H1 (cell line): Measurements from ENCODE around the gene RAB36. TPM values are rescaled to one million over a fixed set of nuclear protein-coding genes. Genes with fewer than 3 reads are reported as not detected.

Experiments used
- CTCF ChIA-PET: fragments of 300-600 bp; sonication (Branson Sonifier 250); formaldehyde crosslinking; loops from one replicate; lab custom pipeline; 2021; ENCODE audit not compliant: partially characterized antibody; lab: Charles Lee
- POLR2A ChIA-PET: fragments of 300-600 bp; sonication (Branson Sonifier 250); formaldehyde crosslinking; loops from one replicate; lab custom pipeline; 2021; ENCODE audit warnings: inconsistent platforms; ENCODE audit not compliant: partially characterized antibody; lab: Charles Lee
- DNase-seq, 2 experiments: peaks; one replicate each; pipeline versions ENCODE4 v3.0.0 to v3.0.0-alpha.2; 2010 to 2022; ENCODE audit warnings: low spot score in 2 of 2, low read depth in 1 of 2, mixed read lengths in 1 of 2
- FAIRE-seq: peaks from 2 replicates; lab custom pipeline; 2011; peaks lifted over from hg19 to GRCh38; lab: Jason Lieb, UNC
- H2AFZ ChIP-seq: 2 replicates; pipeline ENCODE4 v1.8.1; 2012; ENCODE audit warnings: low read length, inconsistent platforms
- H2AK5ac ChIP-seq: 2 replicates; pipeline ENCODE4 v1.6.1; 2013; ENCODE audit warnings: low read depth, low read length
- H2BK120ac ChIP-seq: replicated peaks from 2 replicates; pipeline ENCODE3; 2013; ENCODE audit warnings: low read depth, low read length, inconsistent platforms
- H2BK12ac ChIP-seq: 2 replicates; pipeline ENCODE4 v1.6.1; 2013; ENCODE audit warnings: low read depth, low read length
- H2BK15ac ChIP-seq: 2 replicates; pipeline ENCODE4 v1.6.1; 2013; ENCODE audit warnings: low read length
- H2BK20ac ChIP-seq: 2 replicates; pipeline ENCODE4 v1.6.1; 2013; ENCODE audit warnings: low read length
- H2BK5ac ChIP-seq: 2 replicates; pipeline ENCODE4 v1.6.1; 2013; ENCODE audit warnings: low read depth, low read length
- H3K14ac ChIP-seq: 2 replicates; pipeline ENCODE4 v1.6.1; 2013; ENCODE audit warnings: inconsistent platforms; ENCODE audit not compliant: insufficient read length
- H3K18ac ChIP-seq: 2 replicates; pipeline ENCODE4 v1.6.1; 2013; ENCODE audit warnings: low read length; ENCODE audit errors: extremely low read depth
- H3K23ac ChIP-seq: 2 replicates; pipeline ENCODE4 v1.6.1; 2013; ENCODE audit warnings: inconsistent platforms; ENCODE audit not compliant: insufficient read length
- H3K23me2 ChIP-seq: 2 replicates; pipeline ENCODE4 v1.6.1; 2013; ENCODE audit warnings: low read depth, low read length
- H3K27ac ChIP-seq: 2 replicates; pipeline ENCODE4 v1.6.1; 2011; ENCODE audit warnings: low read depth, low read length, inconsistent platforms
- H3K27me3 ChIP-seq, 4 experiments: replicated peaks in 1 of 4; 1 replicate in 1 of 4; 2 replicates in 3 of 4; pipeline versions ENCODE4 v1.6.1 to v1.8.1; 2011 to 2013; ENCODE audit warnings: low read length in 3 of 4, mild to moderate bottlenecking in 3 of 4, inconsistent platforms in 2 of 4, mixed read lengths in 2 of 4, moderate library complexity in 1 of 4; ENCODE audit not compliant: control insufficient read depth in 3 of 4, insufficient read depth in 3 of 4; ENCODE audit errors: extremely low read depth in 1 of 4
- H3K36me3 ChIP-seq, 4 experiments: 2 replicates each; pipeline versions ENCODE4 v1.6.1 to v1.8.1; 2011 to 2013; ENCODE audit warnings: mild to moderate bottlenecking in 4 of 4, low read length in 3 of 4, moderate library complexity in 2 of 4, control low read depth in 1 of 4, inconsistent platforms in 1 of 4; ENCODE audit not compliant: insufficient read depth in 4 of 4, control insufficient read depth in 2 of 4
- H3K4ac ChIP-seq: replicated peaks from 2 replicates; pipeline ENCODE3; 2013; ENCODE audit warnings: low read length, low read depth, mixed read lengths, inconsistent platforms; ENCODE audit not compliant: insufficient read length
- H3K4me1 ChIP-seq, 4 experiments: replicated peaks in 1 of 4; 1 replicate in 1 of 4; 2 replicates in 3 of 4; pipeline versions ENCODE4 v1.6.1 to v1.8.1; 2011 to 2013; ENCODE audit warnings: low read length in 3 of 4, inconsistent platforms in 2 of 4, mixed read lengths in 1 of 4; ENCODE audit not compliant: insufficient read depth in 4 of 4, control insufficient read depth in 3 of 4
- H3K4me2 ChIP-seq, 2 experiments: 2 replicates each; pipeline versions ENCODE4 v1.6.1 to v1.8.1; 2011 to 2013; ENCODE audit warnings: low read depth in 2 of 2, low read length in 2 of 2, control low read depth in 1 of 2, inconsistent platforms in 1 of 2, mild to moderate bottlenecking in 1 of 2; ENCODE audit not compliant: insufficient read depth in 1 of 2
- H3K4me3 ChIP-seq, 4 experiments: fragments of 200-600, 300-600 bp in 1 of 4; sonication (generic), shearing (Covaris generic), sonication (Bioruptor Twin) in 1 of 4; 2 replicates each; pipeline versions ENCODE4 v1.5.1 to v1.8.1; 2011 to 2016; ENCODE audit warnings: low read length in 4 of 4, low read depth in 3 of 4, control low read depth in 2 of 4, inconsistent platforms in 2 of 4, mild to moderate bottlenecking in 2 of 4, mixed read lengths in 1 of 4, moderate library complexity in 1 of 4; ENCODE audit not compliant: insufficient read depth in 2 of 4; ENCODE audit errors: extremely low read depth in 1 of 4
- H3K56ac ChIP-seq: replicated peaks from 2 replicates; pipeline ENCODE3; 2013; ENCODE audit warnings: low read depth, mild to moderate bottlenecking, mixed read lengths, low read length, inconsistent platforms; ENCODE audit not compliant: insufficient read length
- H3K79me1 ChIP-seq: 2 replicates; pipeline ENCODE4 v1.6.1; 2013; ENCODE audit warnings: low read depth, low read length, control low read depth
- H3K79me2 ChIP-seq, 2 experiments: 2 replicates each; pipeline versions ENCODE4 v1.6.1 to v1.8.1; 2012 to 2013; ENCODE audit warnings: low read length in 2 of 2, mild to moderate bottlenecking in 2 of 2, inconsistent platforms in 1 of 2; ENCODE audit not compliant: insufficient read depth in 2 of 2, control insufficient read depth in 1 of 2
- H3K9ac ChIP-seq, 4 experiments: replicated peaks in 1 of 4; 1 replicate in 1 of 4; 2 replicates in 3 of 4; pipeline versions ENCODE4 v1.6.1 to v1.8.1; 2011 to 2013; ENCODE audit warnings: low read depth in 3 of 4, low read length in 3 of 4, control low read depth in 2 of 4, mild to moderate bottlenecking in 2 of 4, moderate library complexity in 2 of 4, inconsistent platforms in 1 of 4; ENCODE audit errors: extremely low read depth in 1 of 4
- H3K9me3 ChIP-seq, 2 experiments: 2 replicates each; pipeline versions ENCODE4 v1.6.1 to v1.8.1; 2012 to 2013; ENCODE audit warnings: mild to moderate bottlenecking in 2 of 2, moderate library complexity in 2 of 2, control low read depth in 1 of 2, inconsistent platforms in 1 of 2, low read depth in 1 of 2, low read length in 1 of 2, mixed read lengths in 1 of 2; ENCODE audit not compliant: insufficient read depth in 2 of 2
- H4K20me1 ChIP-seq, 2 experiments: replicated peaks in 1 of 2; 2 replicates each; pipeline versions ENCODE3 to v1.8.1; 2011 to 2013; ENCODE audit warnings: inconsistent platforms in 2 of 2, low read length in 2 of 2, mild to moderate bottlenecking in 1 of 2; ENCODE audit not compliant: insufficient read depth in 2 of 2, control insufficient read depth in 1 of 2
- H4K5ac ChIP-seq: 2 replicates; pipeline ENCODE4 v1.6.1; 2013; ENCODE audit warnings: low read length, low read depth, mixed read lengths, inconsistent platforms; ENCODE audit not compliant: insufficient read length
- H4K8ac ChIP-seq: 2 replicates; pipeline ENCODE4 v1.8.0; 2013; ENCODE audit warnings: mild to moderate bottlenecking, moderate library complexity, low read length, inconsistent platforms; ENCODE audit not compliant: insufficient read depth; ENCODE audit errors: extremely low read depth
- H4K91ac ChIP-seq: replicated peaks from 2 replicates; pipeline ENCODE3; 2013; ENCODE audit warnings: low read length, mixed read lengths, inconsistent platforms; ENCODE audit not compliant: insufficient read length
- EZH2 ChIP-seq: fragments of 200-600 bp; sonication (generic); IDR thresholded peaks from 2 replicates; pipeline ENCODE4 v1.7.1; 2012; ENCODE audit warnings: low read depth, mild to moderate bottlenecking, moderate library complexity, low read length, inconsistent platforms; ENCODE audit not compliant: severe bottlenecking
- WGBS, 2 experiments: shearing (Covaris generic) in 1 of 2; methylation state at CpG; one replicate each; pipeline versions ENCODE4 v1.1.6 to v1.1.7; 2013 to 2015; ENCODE audit warnings: low lambda C conversion rate in 2 of 2, mixed read lengths in 2 of 2, inconsistent platforms in 1 of 2, low coverage in 1 of 2, missing lambda C conversion rate in 1 of 2; ENCODE audit not compliant: insufficient replicate concordance in 2 of 2, insufficient coverage in 1 of 2, insufficient read length in 1 of 2; ENCODE audit errors: extremely low coverage in 1 of 2, missing lambda C conversion rate in 1 of 2; 5-methylcytosine and 5-hydroxymethylcytosine counted together
- polyA plus RNA-seq, 7 experiments: library from polyadenylated mRNA; depleted of rRNA in 3 of 7; stranded (reverse) in 5 of 7; unstranded in 2 of 7; fragments of >200 nt in 5 of 7; fragments of 200-250 nt in 2 of 7; gene quantifications; 1 replicate in 5 of 7; 2 replicates in 1 of 7; 4 replicates in 1 of 7; pipeline versions ENCODE4 v1.2.1 to v1.2.3, GENCODE V29; 2011 to 2013; ENCODE audit warnings: missing spikeins in 2 of 7, mixed read lengths in 2 of 7
- total RNA-seq: library from RNA; stranded (reverse); fragmentation: NEBNext Ultra II Directional; extraction: Animal tissue kit (Norgen Biotek cat#: 25700); gene quantifications from 2 replicates; pipeline ENCODE4 v1.2.1, GENCODE V29; 2021

Gene RAB36
- total and polyA plus RNA-seq, 2 of the 8 experiments (the other 6 are each of a cell fraction or from before 2014, with no cell fraction given) = 1.0 to 1.5 TPM

DNA sequence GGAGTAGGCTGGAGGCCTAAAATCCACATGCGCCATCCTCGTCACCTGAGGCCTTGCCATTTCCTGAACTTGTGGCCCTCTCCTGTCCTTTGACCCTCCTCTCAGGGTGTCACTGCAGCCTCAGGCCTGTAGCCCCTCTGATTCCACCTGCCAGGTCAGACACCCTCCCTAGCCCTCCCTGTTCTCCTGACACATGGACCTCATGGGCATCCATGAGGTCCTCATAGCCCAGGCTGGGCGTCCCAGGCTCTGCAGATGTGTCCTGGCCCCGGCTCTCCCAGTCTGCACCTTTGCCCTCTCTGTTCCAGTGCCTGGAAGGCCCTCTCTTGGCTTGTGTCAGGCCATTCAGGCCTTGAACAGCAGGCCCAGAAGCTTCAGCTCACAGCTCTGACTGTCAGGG, 15.8 kb downstream of the RAB36 start:
- ChIA-PET POLR2A (no interaction called here), CTCF (interaction anchor here (0.6 to 0.9 kb wide), 3 partner anchors 9 to 121 kb away, joined by 3 read pairs; no protein-coding TSS in a partner anchor)
- H2BK5ac ChIP-seq = no peak overlapping the region
- no peak overlapping the region for H2BK20ac ChIP-seq
- H3K79me1 ChIP-seq = no peaks in the 10 kb centered on the region
- H3K23ac ChIP-seq = no peak overlapping the region
- no peak overlapping the region for H3K18ac ChIP-seq
- H2AFZ ChIP-seq = no peak overlapping the region
- no peak overlapping the region for H2BK120ac ChIP-seq
- H3K27ac ChIP-seq = no peak overlapping the region
- 97% methylated on average over 4 of the region's 4 CpGs; no CpG with 5 or more reads in 1 of the 2 experiments for WGBS, 2 experiments
- no peak overlapping the region for H3K9ac ChIP-seq
- no peaks in the 10 kb centered on the region for H3K36me3 ChIP-seq
- no peak overlapping the region for H2BK12ac ChIP-seq
- no peaks in the 10 kb centered on the region for H3K9me3 ChIP-seq
- H3K4me2 ChIP-seq = no peak overlapping the region
- no peak overlapping the region for H4K5ac ChIP-seq
- no peak for FAIRE-seq
- no peaks in the 10 kb centered on the region for H3K79me2 ChIP-seq
- no peaks in the 10 kb centered on the region for H3K27me3 ChIP-seq
- H3K56ac ChIP-seq = no peak overlapping the region
- H4K91ac ChIP-seq = no peak overlapping the region
- H3K23me2 ChIP-seq = 0 out of 2 replicates have a peak, but pooled peaks cover 2% of the 10 kb centered on the region
- no peaks in the 10 kb centered on the region for H4K20me1 ChIP-seq
- H2BK15ac ChIP-seq = no peak overlapping the region
- no peak overlapping the region for H3K4me3 ChIP-seq
- H4K8ac ChIP-seq = no peak overlapping the region; the same call in 1 of the 2 replicates
- H2AK5ac ChIP-seq = no peak overlapping the region
- H3K4ac ChIP-seq = no peak overlapping the region
- H3K4me1 ChIP-seq = peaks cover 0 to 13% (median 5%) of the 10 kb centered on the region in 4 experiments; a peak in 4 of 7 replicates
- no peak for DNase-seq
- TF ChIP-seq EZH2 = no peak
- TF ChIP-seq, all 59 proteins: peak for 0
- no peak overlapping the region for H3K14ac ChIP-seq
